HG03280 (cell line): Measurements from ENCODE around the gene SLC39A13.

Source experiments
- ATAC-seq: cut with Tn5 transposase; IDR thresholded peaks from one replicate; pipeline ENCODE4 v1.9.1; 2021; ENCODE audit warnings: mild to moderate bottlenecking, moderate library complexity; ENCODE audit not compliant: unreplicated experiment

SLC39A13 gene

GRCh38 chr11:47418454-47419259 lies 10.3 kb downstream of the SLC39A13 start:
- ATAC-seq, result no peak

- no peak for ATAC-seq
Measured at GRCh38 chr11:47425611-47426010, 17.2 kb downstream of the SLC39A13 start.

GRCh38 chr11:47426062-47426956 lies 17.9 kb downstream of the SLC39A13 start, which contains the start of gene PSMC3:
PSMC3 (minus strand) TSS chr11:47426439; CDS start chr11:47426279, 160 bp downstream.
- ATAC-seq, result peak; percentile 92

GRCh38 chr11:47430524-47430923 lies 22.1 kb downstream of the SLC39A13 start:
- no peak for ATAC-seq

- no peak for ATAC-seq
Measured at GRCh38 chr11:47431356-47432083, 23.1 kb downstream of the SLC39A13 start.

- no peak for ATAC-seq
Measured at GRCh38 chr11:47433157-47433556, 24.8 kb downstream of the SLC39A13 start.

- no peak for ATAC-seq
Measured at GRCh38 chr11:47434011-47434786, 25.8 kb downstream of the SLC39A13 start.

GRCh38 chr11:47435687-47436086 lies 27.3 kb downstream of the SLC39A13 start:
- no peak for ATAC-seq

GRCh38 chr11:47436726-47437125 lies 28.3 kb downstream of the SLC39A13 start:
- ATAC-seq, result no peak

- no peak for ATAC-seq
Measured at GRCh38 chr11:47437218-47437745, 28.9 kb downstream of the SLC39A13 start.

GRCh38 chr11:47437746-47438418 lies 29.5 kb downstream of the SLC39A13 start:
- ATAC-seq, result no peak

GRCh38 chr11:47438721-47439120 lies 30.3 kb downstream of the SLC39A13 start:
- ATAC-seq, result no peak

- no peak for ATAC-seq
Measured at GRCh38 chr11:47440054-47440476, 31.7 kb downstream of the SLC39A13 start.

- no peak for ATAC-seq
Measured at GRCh38 chr11:47441421-47441820, 33.0 kb downstream of the SLC39A13 start.

- no peak for ATAC-seq
Measured at GRCh38 chr11:47442514-47442913, 34.1 kb downstream of the SLC39A13 start.

- no peak for ATAC-seq
Measured at GRCh38 chr11:47443028-47443700, 34.8 kb downstream of the SLC39A13 start.

GRCh38 chr11:47443817-47444216 lies 35.4 kb downstream of the SLC39A13 start:
- no peak for ATAC-seq

GRCh38 chr11:47445840-47446239 lies 37.5 kb downstream of the SLC39A13 start:
- no peak for ATAC-seq

GRCh38 chr11:47446833-47447232 lies 38.4 kb downstream of the SLC39A13 start:
- no peak for ATAC-seq
